Endothelial cell of umbilical vein (primary cell): Measurements from ENCODE around the gene NTMT1. TPM values are rescaled to one million over a fixed set of nuclear protein-coding genes. Genes with fewer than 3 reads are reported as not detected.

Source experiments
- BruUV-seq: library from RNA; stranded (reverse); fragments of 400-500 nt; replicated peaks from 2 replicates; lab custom pipeline; 2021; lab: Mats Ljungman, UMichigan
- CTCF ChIA-PET: fragments of 300-600, 350-600 bp; sonication (Branson Sonifier 250); formaldehyde crosslinking; loops from one replicate; lab custom pipeline; 2021; ENCODE audit warnings: antibody characterized with exemption, inconsistent platforms; lab: Charles Lee
- POLR2A ChIA-PET: fragments of 300-600, 350-600 bp; sonication (Branson Sonifier 250); formaldehyde crosslinking; loops from one replicate; lab custom pipeline; 2021; ENCODE audit warnings: antibody characterized with exemption, inconsistent platforms; lab: Charles Lee
- DNase-seq: peaks from one replicate; pipeline ENCODE4 v3.0.0-alpha.2; 2011; ENCODE audit warnings: low read depth, low spot score
- FAIRE-seq: peaks from 2 replicates; lab custom pipeline; 2011; peaks lifted over from hg19 to GRCh38; lab: Jason Lieb, UNC
- H2AFZ ChIP-seq: 2 replicates; pipeline ENCODE4 v1.6.0; 2012; ENCODE audit warnings: low read depth, low read length, control low read depth, inconsistent platforms
- H3K27ac ChIP-seq: 2 replicates; pipeline ENCODE4 v1.5.1; 2011; ENCODE audit warnings: low read depth, mild to moderate bottlenecking, control low read depth, low read length, moderate library complexity; ENCODE audit not compliant: insufficient read depth
- H3K27me3 ChIP-seq, 2 experiments: 2 replicates each; pipeline versions ENCODE4 v1.6.0 to v1.6.1; 2011; ENCODE audit warnings: low read length in 2 of 2, mixed read lengths in 1 of 2; ENCODE audit not compliant: control insufficient read depth in 2 of 2, insufficient read depth in 2 of 2
- H3K36me3 ChIP-seq, 2 experiments: 2 replicates in 1 of 2; 3 replicates in 1 of 2; pipeline ENCODE4 v1.5.1; 2011; ENCODE audit warnings: low read length in 2 of 2, mild to moderate bottlenecking in 1 of 2, moderate library complexity in 1 of 2; ENCODE audit not compliant: control insufficient read depth in 2 of 2, insufficient read depth in 2 of 2; ENCODE audit errors: extremely low read depth in 1 of 2
- H3K4me1 ChIP-seq: 3 replicates; pipeline ENCODE4 v1.5.1; 2011; ENCODE audit warnings: mild to moderate bottlenecking, low read length; ENCODE audit not compliant: control insufficient read depth, insufficient read depth; ENCODE audit errors: extremely low read depth
- H3K4me2 ChIP-seq: 2 replicates; pipeline ENCODE4 v1.6.1; 2011; ENCODE audit warnings: low read length, control low read depth, mixed read lengths; ENCODE audit not compliant: insufficient read depth
- H3K4me3 ChIP-seq, 3 experiments: fragments of 200-600 bp in 1 of 3; sonication (generic), shearing (Covaris generic) in 1 of 3; replicated peaks in 1 of 3; 2 replicates each; pipeline ENCODE4 v1.5.1; 2011 to 2016; ENCODE audit warnings: control low read depth in 3 of 3, low read length in 3 of 3, mild to moderate bottlenecking in 2 of 3, inconsistent platforms in 1 of 3, low read depth in 1 of 3, moderate library complexity in 1 of 3; ENCODE audit not compliant: insufficient read depth in 1 of 3
- H3K79me2 ChIP-seq: 2 replicates; pipeline ENCODE4 v1.6.0; 2012; ENCODE audit warnings: low read length, inconsistent platforms; ENCODE audit not compliant: control insufficient read depth, insufficient read depth
- H3K9ac ChIP-seq: replicated peaks from 2 replicates; pipeline ENCODE3; 2011; ENCODE audit warnings: low read length, control low read depth; ENCODE audit not compliant: insufficient read depth; ENCODE audit errors: extremely low read depth
- H3K9me1 ChIP-seq: replicated peaks from 3 replicates; pipeline ENCODE4 v1.6.0; 2011; ENCODE audit warnings: mild to moderate bottlenecking, low read length; ENCODE audit not compliant: control insufficient read depth, insufficient read depth; ENCODE audit errors: extremely low read depth
- H3K9me3 ChIP-seq: replicated peaks from 2 replicates; pipeline ENCODE4 v1.5.1; 2012; ENCODE audit warnings: low read length, inconsistent platforms; ENCODE audit not compliant: control insufficient read depth, insufficient read depth
- H4K20me1 ChIP-seq: replicated peaks from 2 replicates; pipeline ENCODE3; 2011; ENCODE audit warnings: mild to moderate bottlenecking, low read length; ENCODE audit not compliant: control insufficient read depth, insufficient read depth; ENCODE audit errors: extremely low read depth
- EZH2 ChIP-seq: IDR thresholded peaks from 2 replicates; pipeline ENCODE4 v1.6.1; 2012; ENCODE audit warnings: borderline replicate concordance, low read depth, mild to moderate bottlenecking, moderate library complexity, low read length, inconsistent platforms; ENCODE audit not compliant: severe bottlenecking
- FOS ChIP-seq: IDR thresholded peaks from 2 replicates; pipeline ENCODE4 v1.6.1; 2011; ENCODE audit warnings: mild to moderate bottlenecking, low read length, moderate library complexity, borderline replicate concordance; ENCODE audit not compliant: insufficient read depth
- GATA2 ChIP-seq: IDR thresholded peaks from 2 replicates; pipeline ENCODE4 v1.7.0; 2011; ENCODE audit warnings: low read depth, mild to moderate bottlenecking, moderate library complexity, mixed read lengths, low read length; ENCODE audit not compliant: insufficient read length, insufficient read depth
- JUN ChIP-seq: IDR thresholded peaks from 2 replicates; pipeline ENCODE4 v1.6.1; 2011; ENCODE audit warnings: borderline replicate concordance, low read depth; ENCODE audit not compliant: insufficient read length, insufficient read depth
- MYC ChIP-seq: IDR thresholded peaks from one replicate; pipeline ENCODE4 v1.6.1; 2011; ENCODE audit warnings: mild to moderate bottlenecking, low read depth, low read length
- POLR2A ChIP-seq: IDR thresholded peaks from 2 replicates; pipeline ENCODE4 v1.6.1; 2012; ENCODE audit warnings: low read depth, mild to moderate bottlenecking, control low read depth, low read length
- POLR2AphosphoS5 ChIP-seq: IDR thresholded peaks from 2 replicates; pipeline ENCODE4 v1.6.1; 2012; ENCODE audit warnings: low read depth, mild to moderate bottlenecking, control low read depth, low read length, moderate library complexity; ENCODE audit not compliant: insufficient read depth
- dilution Hi-C: fragments of 300-500 bp; cut with MboI; formaldehyde crosslinking; loops from one replicate; pipeline ENCODE4 v1.15.0; 2019; ENCODE audit warnings: low sequenced_read_pairs; ENCODE audit not compliant: extremely low pct_ligation_motif_present
- intact Hi-C: fragments of 100-400 bp; cut with micrococcal nuclease; formaldehyde crosslinking; loops from one replicate; pipeline ENCODE4 v1.10.0; 2022
- polyA plus RNA-seq, 4 experiments: library from polyadenylated mRNA; depleted of rRNA in 3 of 4; stranded (reverse) in 3 of 4; unstranded in 1 of 4; fragments of >200 nt; gene quantifications; 2 replicates each; pipeline versions ENCODE4 v1.2.1 to v1.2.3, GENCODE V29; 2011 to 2012; ENCODE audit warnings: missing spikeins in 1 of 4
- total RNA-seq: library from RNA; stranded (reverse); gene quantifications from 2 replicates; pipeline ENCODE4 v1.2.3, GENCODE V29; 2021
- TF ChIP-seq, protein P1 (sequence below): IDR thresholded peaks from 2 replicates; pipeline ENCODE4 v1.6.1; 2011; ENCODE audit not compliant: insufficient read depth, insufficient read length
- TF ChIP-seq, protein P2 (sequence below), 2 donors: IDR thresholded peaks; 1 replicate in 1 of 2; 2 replicates in 1 of 2; pipeline ENCODE4 v1.5.1; 2011; ENCODE audit warnings: low read length in 2 of 2, mild to moderate bottlenecking in 2 of 2, moderate library complexity in 2 of 2, control low read depth in 1 of 2, inconsistent platforms in 1 of 2, low read depth in 1 of 2; ENCODE audit not compliant: insufficient read depth in 1 of 2; ENCODE audit errors: extremely low read depth in 1 of 2

NTMT1 gene
- total and polyA plus RNA-seq, 2 donors (not counting 3 experiments of a cell fraction or from before 2014, with no cell fraction given), result 47.6 to 58.3 TPM

DNA sequence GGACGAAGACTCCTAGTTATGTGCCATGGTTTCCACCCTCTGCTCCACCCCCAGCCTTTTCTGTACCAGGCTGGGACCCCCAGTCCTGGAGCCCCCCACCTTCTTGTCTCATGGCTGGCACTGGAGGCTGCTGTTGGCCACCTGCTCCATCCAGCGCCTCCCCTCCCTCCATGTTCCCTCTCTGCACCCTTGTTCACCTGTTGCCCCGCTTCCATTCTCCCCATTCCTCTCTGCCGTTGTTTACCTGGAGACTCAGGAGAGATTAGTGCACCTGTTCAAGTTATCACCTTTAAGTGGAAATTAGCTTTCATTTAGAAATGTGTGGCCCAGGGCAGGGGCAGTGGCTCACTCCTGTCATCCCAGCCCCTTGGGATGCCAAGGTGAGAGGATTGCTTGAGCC, 7.2 kb downstream of the NTMT1 start:
- TF ChIP-seq POLR2AphosphoS5 (no peak), JUN (no peak), MYC (no peak), POLR2A (no peak), EZH2 (no peak), GATA2 (no peak)
- TF ChIP-seq, protein P1, sequence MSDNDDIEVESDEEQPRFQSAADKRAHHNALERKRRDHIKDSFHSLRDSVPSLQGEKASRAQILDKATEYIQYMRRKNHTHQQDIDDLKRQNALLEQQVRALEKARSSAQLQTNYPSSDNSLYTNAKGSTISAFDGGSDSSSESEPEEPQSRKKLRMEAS, result no peak
- intact Hi-C loops (no loop called here), dilution Hi-C loops (no loop called here)
- H3K4me3 ChIP-seq, result no peak overlapping the region
- no peak overlapping the region for H3K27ac ChIP-seq
- H3K4me2 ChIP-seq, result no peak overlapping the region
- peaks cover 58% of the 10 kb centered on the region for H3K79me2 ChIP-seq
- no peaks in the 10 kb centered on the region for H3K4me1 ChIP-seq
- no TSS peak for BruUV-seq
- H3K27me3 ChIP-seq, result no peaks in the 10 kb centered on the region
- H3K9me3 ChIP-seq, result no peaks in the 10 kb centered on the region
- CTCF ChIA-PET, result interaction anchor here (0.8 kb wide), 1 partner anchor 9 kb away, joined by 4 read pairs; no protein-coding TSS in a partner anchor
- POLR2A ChIA-PET, result no interaction called here
- H4K20me1 ChIP-seq, result no peaks in the 10 kb centered on the region
- no peaks in the 10 kb centered on the region for H3K9me1 ChIP-seq
- H3K36me3 ChIP-seq, result peaks cover 14 to 37% of the 10 kb centered on the region in 2 experiments
- no peak overlapping the region for H3K9ac ChIP-seq
- no peak for FAIRE-seq
- DNase-seq, result no peak
- H2AFZ ChIP-seq, result no peak overlapping the region

DNA sequence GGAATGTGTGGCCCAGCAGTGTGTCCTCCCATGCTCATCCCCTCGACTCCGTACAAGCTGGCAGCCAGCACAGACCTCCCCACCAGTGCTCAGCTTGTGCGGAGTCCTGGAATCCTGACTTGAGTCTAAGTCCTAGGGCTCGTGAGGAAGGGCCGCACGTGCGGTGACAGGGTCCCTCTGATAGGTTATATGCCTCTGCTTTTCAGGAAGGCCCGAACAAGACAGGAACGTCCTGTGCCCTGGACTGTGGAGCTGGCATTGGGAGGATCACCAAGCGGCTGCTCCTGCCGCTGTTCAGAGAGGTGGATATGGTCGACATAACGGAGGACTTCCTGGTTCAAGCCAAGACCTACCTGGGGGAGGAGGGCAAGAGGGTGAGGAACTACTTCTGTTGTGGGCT, 7.9 kb downstream of the NTMT1 start:
- no peak overlapping the region for H2AFZ ChIP-seq
- dilution Hi-C loops, result no loop called here

More for the DNA sequence above, 7.9 kb downstream of the NTMT1 start:
- H3K27me3 ChIP-seq, result no peaks in the 10 kb centered on the region
- BruUV-seq, result no TSS peak
- no peaks in the 10 kb centered on the region for H4K20me1 ChIP-seq
- CTCF ChIA-PET, result interaction anchor here (0.8 kb wide), 1 partner anchor 10 kb away, joined by 4 read pairs; no protein-coding TSS in a partner anchor
- no peaks in the 10 kb centered on the region for H3K4me1 ChIP-seq
- no peak overlapping the region for H3K27ac ChIP-seq
- no peaks in the 10 kb centered on the region for H3K9me3 ChIP-seq
- H3K4me3 ChIP-seq, result no peak overlapping the region
- H3K4me2 ChIP-seq, result no peak overlapping the region
- no peak for DNase-seq
- TF ChIP-seq, protein P1, result no peak
- TF ChIP-seq POLR2AphosphoS5, result no peak
- TF ChIP-seq EZH2, result no peak
- no peak for TF ChIP-seq FOS
- TF ChIP-seq, protein P2, sequence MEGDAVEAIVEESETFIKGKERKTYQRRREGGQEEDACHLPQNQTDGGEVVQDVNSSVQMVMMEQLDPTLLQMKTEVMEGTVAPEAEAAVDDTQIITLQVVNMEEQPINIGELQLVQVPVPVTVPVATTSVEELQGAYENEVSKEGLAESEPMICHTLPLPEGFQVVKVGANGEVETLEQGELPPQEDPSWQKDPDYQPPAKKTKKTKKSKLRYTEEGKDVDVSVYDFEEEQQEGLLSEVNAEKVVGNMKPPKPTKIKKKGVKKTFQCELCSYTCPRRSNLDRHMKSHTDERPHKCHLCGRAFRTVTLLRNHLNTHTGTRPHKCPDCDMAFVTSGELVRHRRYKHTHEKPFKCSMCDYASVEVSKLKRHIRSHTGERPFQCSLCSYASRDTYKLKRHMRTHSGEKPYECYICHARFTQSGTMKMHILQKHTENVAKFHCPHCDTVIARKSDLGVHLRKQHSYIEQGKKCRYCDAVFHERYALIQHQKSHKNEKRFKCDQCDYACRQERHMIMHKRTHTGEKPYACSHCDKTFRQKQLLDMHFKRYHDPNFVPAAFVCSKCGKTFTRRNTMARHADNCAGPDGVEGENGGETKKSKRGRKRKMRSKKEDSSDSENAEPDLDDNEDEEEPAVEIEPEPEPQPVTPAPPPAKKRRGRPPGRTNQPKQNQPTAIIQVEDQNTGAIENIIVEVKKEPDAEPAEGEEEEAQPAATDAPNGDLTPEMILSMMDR (IDR thresholded peaks at IDR 0.05; ENCODE audit: extremely low read depth in 1 of 2, insufficient read depth in 1 of 2, low read depth in 1 of 2, low read length in 2 of 2), result no peak
- TF ChIP-seq GATA2, result no peak
- TF ChIP-seq MYC, result no peak
- peaks cover 51% of the 10 kb centered on the region for H3K79me2 ChIP-seq
- peaks cover 14 to 42% of the 10 kb centered on the region in 2 experiments for H3K36me3 ChIP-seq
- no peak overlapping the region for H3K9ac ChIP-seq
- intact Hi-C loops, result no loop called here
- H3K9me1 ChIP-seq, result no peaks in the 10 kb centered on the region
- POLR2A ChIA-PET, result no interaction called here
- FAIRE-seq, result no peak
